ENCODE results near the gene SPDYE11. TPM values are rescaled to one million over a fixed set of nuclear protein-coding genes. Genes with fewer than 3 reads are reported as not detected.
"Not testable (repeated sequence)": the region's sequence is repeated elsewhere in the genome, so short reads cannot be mapped to it uniquely, and the experiment has no call there.

SPDYE11 gene
- total RNA-seq, 1 experiment from 2014 or later: not detected

- H3K4me3 ChIP-seq (ENCODE audit: low read length); H3K4me1 ChIP-seq (ENCODE audit: insufficient read depth, low read length); POLR2A ChIA-PET (ENCODE audit: unreplicated experiment); H3K36me3 ChIP-seq (ENCODE audit: low read depth, low read length); H3K9me2 ChIP-seq (replicated peaks; ENCODE audit: low read length); H4K20me1 ChIP-seq (ENCODE audit: low read length); H3K9ac ChIP-seq (ENCODE audit: low read length); H3K79me2 ChIP-seq (ENCODE audit: low read length); H3F3A ChIP-seq (ENCODE audit: low read length, unreplicated experiment); ATAC-seq; H2AFZ ChIP-seq (ENCODE audit: low read length); H3K27me3 ChIP-seq (ENCODE audit: low read length); intact Hi-C loops (cut with micrococcal nuclease); CTCF ChIA-PET; H3K4me2 ChIP-seq (ENCODE audit: low read length); H3K9me3 ChIP-seq (ENCODE audit: low read length); DNase-seq; H3K27ac ChIP-seq (ENCODE audit: low read length): not testable (repeated sequence)
- BruUV-seq (replicated peaks): TSS peak; percentile 16
Measured at GRCh38 chr7:72997887-72998468, 59.7 kb downstream of the SPDYE11 start.

Other genes starting within 250 kb of the SPDYE11 start
- 3.7 and 3.9 TPM in 2 replicates for gene TYW1B, start 229.7 kb downstream of the SPDYE11 start, total RNA-seq (2014; rRNA removed)
- gene POM121, start 132.8 kb downstream of the SPDYE11 start, total RNA-seq (2014; rRNA removed): 13.1 and 21.8 TPM in 2 replicates
- 0.23 TPM in 1 of 2 replicates, not detected in the other for gene TRIM74, start 88.4 kb downstream of the SPDYE11 start, total RNA-seq (2014; rRNA removed)
- not detected in 2 replicates for gene SPDYE8, start 28.1 kb downstream of the SPDYE11 start, total RNA-seq (2014; rRNA removed)
- gene SPDYE9, start 28.1 kb upstream of the SPDYE11 start, total RNA-seq (2014; rRNA removed): not detected in 2 replicates

All from PC-3 (cell line).